HG03097 (cell line): Measurements from ENCODE around the gene NDUFB5.

ENCODE experiments used
- ATAC-seq: cut with Tn5 transposase; IDR thresholded peaks from one replicate; pipeline ENCODE4 v1.9.1; 2021; ENCODE audit not compliant: unreplicated experiment, low FRiP score

Gene NDUFB5

GRCh38 chr3:179673523-179673922, 68.9 kb downstream of the NDUFB5 start:
- no peak for ATAC-seq

DNA sequence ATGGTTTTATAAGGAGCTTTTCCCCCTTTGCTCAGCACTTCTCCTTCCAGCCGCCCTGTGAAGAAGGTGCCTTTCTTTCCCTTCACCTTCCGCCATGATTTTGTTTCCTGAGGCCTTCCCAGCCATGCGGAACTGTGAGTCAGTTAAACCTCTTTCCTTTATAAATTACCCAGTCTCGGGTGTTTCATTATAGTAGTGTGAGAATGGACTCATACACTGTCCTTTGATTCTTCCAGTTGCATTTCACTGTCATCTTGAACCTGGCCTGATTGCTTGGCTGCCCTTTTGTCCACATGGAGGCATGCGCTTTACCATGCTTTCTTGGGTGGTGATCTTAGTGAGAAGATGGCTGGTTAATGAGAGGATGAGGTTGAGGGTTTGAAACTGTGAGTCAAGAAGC, 71.5 kb downstream of the NDUFB5 start:
- no peak for ATAC-seq
